Smooth muscle cell (in vitro differentiated cells): ENCODE results near the gene BAHCC1. TPM values are rescaled to one million over a fixed set of nuclear protein-coding genes. Genes with fewer than 3 reads are reported as not detected.

Source experiments
- DNase-seq: peaks from one replicate; lab custom pipeline; 2025; ENCODE audit not compliant: unreplicated experiment; lab: John Stamatoyannopoulos, UW
- H2AFZ ChIP-seq: fragments of 200-600 bp; sonication (generic); 2 replicates; pipeline ENCODE4 v1.6.0; 2016; ENCODE audit warnings: antibody characterized with exemption, low read depth, mild to moderate bottlenecking
- H3F3A ChIP-seq: fragments of 200-600 bp; sonication (generic); 2 replicates; pipeline ENCODE4 v1.6.0; 2017; ENCODE audit warnings: antibody characterized with exemption, low read depth
- H3K27ac ChIP-seq: fragments of 200-600 bp; sonication (generic); 2 replicates; pipeline ENCODE4 v1.5.1; 2016; ENCODE audit warnings: low read depth, mild to moderate bottlenecking
- H3K27me3 ChIP-seq: fragments of 200-600 bp; sonication (generic); 2 replicates; pipeline ENCODE4 v1.6.1; 2016; ENCODE audit warnings: low read depth, mild to moderate bottlenecking
- H3K36me3 ChIP-seq: fragments of 200-600 bp; sonication (generic); 2 replicates; pipeline ENCODE4 v1.5.1; 2016; ENCODE audit warnings: low read depth
- H3K4me1 ChIP-seq: fragments of 200-600 bp; sonication (generic); 2 replicates; pipeline ENCODE4 v1.5.1; 2016; ENCODE audit warnings: low read depth
- H3K4me2 ChIP-seq: fragments of 200-600 bp; sonication (generic); 2 replicates; pipeline ENCODE4 v1.6.0; 2016; ENCODE audit warnings: mild to moderate bottlenecking
- H3K4me3 ChIP-seq: fragments of 200-600 bp; sonication (generic); 2 replicates; pipeline ENCODE4 v1.5.1; 2016; ENCODE audit warnings: mild to moderate bottlenecking
- H3K79me2 ChIP-seq: fragments of 200-600 bp; sonication (generic); 2 replicates; pipeline ENCODE4 v1.6.0; 2016; ENCODE audit warnings: low read depth, mild to moderate bottlenecking
- H3K9ac ChIP-seq: fragments of 200-600 bp; sonication (generic); 2 replicates; pipeline ENCODE4 v1.6.0; 2016; ENCODE audit warnings: low read depth
- H3K9me3 ChIP-seq: fragments of 200-600 bp; sonication (generic); replicated peaks from 2 replicates; pipeline ENCODE4 v1.5.1; 2016; ENCODE audit warnings: low read depth
- H4K20me1 ChIP-seq: fragments of 200-600 bp; sonication (generic); 2 replicates; pipeline ENCODE4 v1.6.0; 2016; ENCODE audit warnings: low read depth
- CTCF ChIP-seq: fragments of 200-600 bp; sonication (generic); IDR thresholded peaks from 2 replicates; pipeline ENCODE4 v1.5.1; 2017; ENCODE audit warnings: borderline replicate concordance, mild to moderate bottlenecking, antibody characterized with exemption; ENCODE audit not compliant: insufficient read depth, poor library complexity, severe bottlenecking
- WGBS: methylation state at CpG from one replicate; pipeline ENCODE4 v1.1.7; 2016; ENCODE audit warnings: low lambda C conversion rate; 5-methylcytosine and 5-hydroxymethylcytosine counted together
- polyA plus RNA-seq: library from polyadenylated mRNA; unstranded; fragments of >200 nt; fragmentation: Nextera tagmentation; extraction: Ambion mirVana; gene quantifications from 2 replicates; pipeline ENCODE4 v1.2.1, GENCODE V29; 2016
- total RNA-seq: library from RNA; depleted of rRNA; stranded (reverse); fragments of >200 nt; gene quantifications from 2 replicates; pipeline ENCODE4 v1.2.3, GENCODE V29; 2014

BAHCC1 gene
- total and polyA plus RNA-seq, 2 experiments from 2014 or later: 3.2 to 4.6 TPM

GRCh38 chr17:81452551-81452950, 57.3 kb downstream of the BAHCC1 start:
- no peak for DNase-seq
- Histone ChIP-seq H2AFZ (no peak overlapping the region), H3K79me2 (no peaks in the 10 kb centered on the region), H3F3A (no peaks in the 10 kb centered on the region), H3K9ac (no peak overlapping the region), H3K9me3 (no peaks in the 10 kb centered on the region), H3K36me3 (no peaks in the 10 kb centered on the region), H3K4me1 (peaks cover 6% of the 10 kb centered on the region), H3K4me2 (no peak overlapping the region), H4K20me1 (no peaks in the 10 kb centered on the region), H3K4me3 (no peak overlapping the region), H3K27ac (no peak overlapping the region), H3K27me3 (no peaks in the 10 kb centered on the region)
- WGBS: 99% methylated on average over 21 of the region's 23 CpGs
- no peak for TF ChIP-seq CTCF

- DNase-seq: no peak
- Histone ChIP-seq H3K9ac (no peak overlapping the region), H3K4me2 (no peak overlapping the region), H3K9me3 (no peaks in the 10 kb centered on the region), H3K4me3 (no peak overlapping the region), H3K79me2 (no peaks in the 10 kb centered on the region), H3K27me3 (no peaks in the 10 kb centered on the region), H4K20me1 (no peaks in the 10 kb centered on the region), H3F3A (no peaks in the 10 kb centered on the region), H3K27ac (no peak overlapping the region), H2AFZ (no peak overlapping the region), H3K4me1 (peaks cover 6% of the 10 kb centered on the region), H3K36me3 (no peaks in the 10 kb centered on the region)
- WGBS: 97% methylated on average over 30 of the region's 30 CpGs
- TF ChIP-seq CTCF: no peak
Observed at GRCh38 chr17:81453076-81453475, 57.8 kb downstream of the BAHCC1 start.

- H3K4me3 ChIP-seq: no peak overlapping the region
- H3K36me3 ChIP-seq: no peaks in the 10 kb centered on the region
- no peak overlapping the region for H3K9ac ChIP-seq
- H3K9me3 ChIP-seq: no peaks in the 10 kb centered on the region
- no peak overlapping the region for H3K27ac ChIP-seq
- H3F3A ChIP-seq: no peaks in the 10 kb centered on the region
- no peak for TF ChIP-seq CTCF
- no peaks in the 10 kb centered on the region for H3K27me3 ChIP-seq
- H3K4me1 ChIP-seq: peaks cover 6% of the 10 kb centered on the region
- no peak overlapping the region for H2AFZ ChIP-seq
- H3K79me2 ChIP-seq: no peaks in the 10 kb centered on the region
- no peaks in the 10 kb centered on the region for H4K20me1 ChIP-seq
- 93% methylated on average over 7 of the region's 7 CpGs for WGBS
- DNase-seq: no peak
- H3K4me2 ChIP-seq: no peak overlapping the region
Observed at GRCh38 chr17:81453712-81454111, 58.5 kb downstream of the BAHCC1 start.

- no peak overlapping the region for H3K27ac ChIP-seq
- no peak overlapping the region for H2AFZ ChIP-seq
- no peaks in the 10 kb centered on the region for H3K27me3 ChIP-seq
- WGBS: 97% methylated on average over 12 of the region's 13 CpGs
- peaks cover 6% of the 10 kb centered on the region for H3K4me1 ChIP-seq
- H3K36me3 ChIP-seq: no peaks in the 10 kb centered on the region
- no peak overlapping the region for H3K4me3 ChIP-seq
- no peak for TF ChIP-seq CTCF
- no peak overlapping the region for H3K9ac ChIP-seq
- no peaks in the 10 kb centered on the region for H3F3A ChIP-seq
- no peak overlapping the region for H3K4me2 ChIP-seq
- no peak for DNase-seq
- H3K79me2 ChIP-seq: no peaks in the 10 kb centered on the region
- H3K9me3 ChIP-seq: no peaks in the 10 kb centered on the region
- no peaks in the 10 kb centered on the region for H4K20me1 ChIP-seq
Observed at GRCh38 chr17:81454473-81454872, 59.2 kb downstream of the BAHCC1 start.
